Subcutaneous preadipocyte (primary cell): Measurements from ENCODE around the gene FAM222B. TPM values are rescaled to one million over a fixed set of nuclear protein-coding genes. Genes with fewer than 3 reads are reported as not detected.

ENCODE experiments used
- small RNA-seq: library from RNA; depleted of rRNA; stranded (forward); fragments of <200 nt; gene quantifications from one replicate; pipeline ENCODE3, GENCODE V24; 2012
- total RNA-seq: library from RNA; depleted of rRNA; stranded (reverse); fragments of >200 nt; gene quantifications from 2 replicates; pipeline ENCODE4 v1.2.3, GENCODE V29; 2012

The FAM222B gene, protein sequence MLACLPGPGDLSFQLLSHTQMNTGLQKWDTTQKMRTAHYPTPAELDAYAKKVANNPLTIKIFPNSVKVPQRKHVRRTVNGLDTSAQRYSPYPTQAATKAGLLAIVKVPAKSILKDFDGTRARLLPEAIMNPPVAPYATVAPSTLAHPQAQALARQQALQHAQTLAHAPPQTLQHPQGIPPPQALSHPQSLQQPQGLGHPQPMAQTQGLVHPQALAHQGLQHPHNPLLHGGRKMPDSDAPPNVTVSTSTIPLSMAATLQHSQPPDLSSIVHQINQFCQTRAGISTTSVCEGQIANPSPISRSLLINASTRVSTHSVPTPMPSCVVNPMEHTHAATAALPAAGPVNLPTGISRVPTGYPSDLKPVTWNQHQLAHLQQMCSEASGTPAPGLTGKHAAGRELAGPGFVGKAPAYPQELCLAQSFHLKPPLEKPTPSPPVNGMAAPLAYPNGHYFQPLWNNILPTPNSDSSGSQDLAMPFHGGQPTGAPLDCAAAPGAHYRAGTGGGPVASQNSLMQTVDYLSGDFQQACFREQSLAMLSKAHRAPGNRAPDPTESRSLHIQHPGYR
- 3.7 and 5.7 TPM in 2 replicates for total RNA-seq

DNA sequence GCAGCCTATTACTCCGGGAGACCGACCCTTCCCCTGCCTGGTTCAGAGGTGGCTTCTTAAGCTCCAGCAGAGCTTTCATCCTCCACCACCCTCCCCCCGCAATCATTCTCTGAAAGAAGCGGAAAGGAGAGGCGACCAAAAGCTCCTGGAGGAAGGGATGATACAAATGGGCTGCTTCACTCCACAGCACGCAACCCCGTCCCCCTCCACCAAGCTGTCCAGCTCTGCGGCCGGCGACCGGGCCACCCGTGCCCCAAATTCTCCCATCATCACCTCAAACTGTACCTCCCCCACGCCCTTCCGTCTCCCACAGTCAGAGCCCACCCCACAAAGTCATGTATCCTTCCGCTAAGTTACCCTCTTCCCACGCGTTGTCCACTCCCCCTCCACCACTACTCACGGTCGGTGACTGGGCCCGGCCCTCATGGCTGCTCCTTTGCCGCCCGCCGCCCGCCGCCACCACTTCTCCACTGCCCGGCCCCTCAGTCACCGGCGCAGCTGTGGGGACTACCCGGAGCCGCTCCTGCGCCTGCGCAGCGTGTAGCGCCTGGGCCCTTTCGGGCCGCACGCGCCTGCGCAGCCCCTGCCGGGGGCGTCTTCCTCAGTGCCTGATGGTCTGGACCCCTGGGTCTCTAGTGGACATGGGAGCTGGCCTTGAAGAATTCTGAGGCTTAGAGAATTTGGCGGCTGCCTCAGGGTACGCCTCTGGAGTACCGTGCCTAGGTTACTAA is at the start of gene FAM222B:
Gene FAM222B, minus strand, starts transcription at position 509 of the 731 bp plus-strand sequence. CDS start 76,123 bp downstream, outside the sequence.

DNA sequence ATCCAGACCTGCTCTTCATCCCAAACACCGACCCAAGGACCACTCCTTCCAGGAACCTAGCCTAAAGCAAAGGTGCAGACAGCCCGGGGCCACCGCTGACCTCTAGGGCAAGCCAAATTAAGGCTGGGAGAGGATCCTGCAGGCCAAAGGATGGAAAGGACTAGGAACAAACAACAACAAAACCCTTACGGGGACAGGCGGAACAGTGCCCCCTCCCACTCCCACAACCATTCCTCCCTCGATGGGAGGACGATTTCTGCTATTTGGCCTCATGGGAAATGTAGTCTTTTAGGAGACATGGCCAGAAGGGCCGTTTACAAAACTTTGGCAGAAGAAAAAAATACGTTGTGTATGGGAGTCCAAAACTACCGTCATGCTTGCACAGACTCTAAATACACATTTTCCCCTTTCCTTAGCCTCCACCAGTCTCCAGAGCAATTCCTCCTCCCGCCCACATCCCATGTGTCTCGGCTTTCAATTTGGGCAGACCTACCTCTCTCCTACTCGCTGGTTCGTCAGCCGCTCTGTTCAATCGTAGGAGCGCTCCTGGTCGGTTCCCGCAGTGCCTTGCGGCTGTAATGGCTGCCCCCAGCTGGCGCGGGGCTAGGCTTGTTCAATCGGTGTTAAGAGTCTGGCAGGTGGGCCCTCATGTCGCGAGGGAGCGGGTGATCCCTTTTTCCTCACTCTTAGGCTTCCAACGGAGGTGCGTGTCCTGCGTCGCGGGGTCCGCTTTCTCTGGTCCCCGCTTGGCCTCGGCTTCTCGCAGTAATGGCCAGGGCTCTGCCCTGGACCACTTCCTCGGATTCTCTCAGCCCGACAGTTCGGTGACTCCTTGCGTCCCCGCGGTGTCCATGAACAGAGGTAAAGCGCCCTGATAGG is 12.1 kb upstream of the FAM222B start, which contains the start of gene ERAL1:
Gene ERAL1, plus strand, starts transcription at position 560 of the 879 bp plus-strand sequence. Its CDS starts 19 bp downstream, at position 579.

DNA sequence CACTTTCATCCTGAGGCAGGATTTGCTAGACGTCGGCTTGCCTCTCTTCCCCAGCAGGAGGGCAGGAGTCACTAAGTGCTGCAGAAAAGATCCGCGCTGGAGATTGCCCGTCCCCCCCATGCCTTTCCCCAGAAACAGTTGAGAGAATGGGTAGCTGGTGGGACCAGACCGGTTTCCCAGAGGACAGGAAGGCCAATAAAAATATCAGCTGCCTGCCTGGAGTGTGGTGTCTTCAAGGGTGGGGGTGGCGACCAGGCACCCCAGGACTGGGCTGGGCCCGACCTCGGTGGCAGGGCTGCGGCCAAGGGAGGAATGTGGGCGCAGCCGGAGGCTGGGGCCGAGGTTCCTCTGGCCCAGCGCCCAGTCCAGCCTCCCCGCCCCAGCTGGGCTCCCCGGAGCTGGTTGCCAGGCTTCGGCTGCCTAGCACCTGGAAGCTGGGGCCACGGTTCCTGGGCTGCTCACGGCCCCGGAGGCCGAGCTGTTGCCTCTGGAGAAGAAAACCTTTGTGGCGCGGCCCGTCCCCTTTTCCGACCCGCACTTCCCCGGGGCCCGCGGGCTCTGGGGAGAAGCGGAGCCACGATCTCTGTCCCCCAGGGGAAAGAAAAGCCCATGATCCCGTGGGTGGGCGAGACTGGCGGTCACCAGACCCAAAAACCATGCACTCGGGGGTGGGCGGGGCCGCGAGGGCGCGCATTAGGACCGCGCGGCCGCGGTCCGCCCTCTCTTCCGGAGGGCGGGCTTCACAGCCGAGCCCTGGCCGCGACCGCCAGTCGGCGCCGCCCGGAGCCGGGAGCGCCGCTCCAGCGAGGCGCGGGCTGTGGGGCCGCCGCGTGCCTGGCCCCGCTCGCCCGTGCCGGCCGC is 99.1 kb downstream of the FAM222B start, which contains the start of gene TRAF4:
Gene TRAF4, plus strand, starts transcription at position 769 of the 861 bp plus-strand sequence. CDS start 102 bp downstream, outside the sequence.

DNA sequence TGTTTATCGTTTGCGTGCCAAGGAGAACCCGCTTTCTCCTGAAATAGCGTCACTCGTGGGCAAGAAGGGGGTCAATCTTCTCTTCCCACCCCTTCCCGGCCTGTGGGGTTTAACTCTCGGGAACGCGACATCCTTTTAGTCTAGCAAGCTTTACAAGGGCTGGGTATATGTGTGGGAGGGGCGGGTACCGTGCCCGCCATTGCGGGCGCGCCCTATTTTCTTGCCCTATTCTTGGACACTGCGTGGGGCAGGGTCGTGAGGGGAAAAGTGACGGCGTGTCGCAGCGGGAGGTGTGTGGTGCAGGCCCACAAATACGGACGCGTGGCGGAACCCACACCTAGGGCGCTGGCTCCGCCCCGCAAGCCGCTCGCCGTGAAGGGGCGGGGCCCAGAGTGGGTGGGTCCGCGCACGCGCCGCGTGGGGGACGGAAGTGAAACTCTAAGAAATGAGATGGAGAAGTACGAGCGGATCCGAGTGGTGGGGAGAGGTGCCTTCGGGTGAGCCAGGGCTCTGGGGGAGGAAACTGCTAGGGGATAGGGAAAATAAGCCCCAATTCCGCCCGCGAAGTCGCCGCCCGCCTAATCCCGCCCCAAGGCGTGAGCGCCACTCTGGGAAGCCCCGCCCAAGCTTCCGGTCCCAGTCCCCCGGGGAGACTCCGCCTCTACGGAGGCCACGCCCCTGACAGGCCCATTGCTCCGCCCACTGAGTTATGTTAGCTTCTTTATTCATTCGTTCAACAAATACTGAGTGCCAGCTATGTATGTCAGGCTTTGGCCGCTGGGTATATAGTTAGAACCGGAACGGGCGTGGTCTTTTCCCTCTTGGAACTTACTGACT is 114.0 kb downstream of the FAM222B start, which contains the start of gene NEK8:
Gene NEK8, plus strand, starts transcription at position 425 of the 837 bp plus-strand sequence. Its CDS starts 26 bp downstream, at position 451.

DNA sequence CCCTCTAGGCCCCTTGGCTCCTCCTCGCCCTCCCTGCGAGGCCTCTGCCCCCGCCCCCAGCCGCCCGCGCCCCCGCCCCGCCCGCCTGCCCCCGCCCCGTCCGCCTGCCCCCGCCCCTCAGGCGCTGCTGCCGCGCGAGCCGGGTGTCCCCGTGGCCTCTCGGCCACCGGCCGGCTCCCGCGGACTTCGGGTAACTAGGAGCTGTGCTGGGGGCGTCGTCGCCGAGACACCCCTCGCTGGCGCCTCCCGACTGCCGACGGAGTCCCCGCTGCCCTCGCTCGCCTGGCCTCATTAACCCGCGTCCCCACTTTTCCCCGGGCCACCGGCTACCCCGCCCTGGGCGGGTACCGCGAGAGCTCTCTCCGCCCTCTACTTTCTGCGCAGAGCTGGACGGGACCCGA is 116.4 kb downstream of the FAM222B start, which contains the start of gene TLCD1:
Gene TLCD1, minus strand, starts transcription at position 8 of the 401 bp plus-strand sequence. CDS start 136 bp downstream, outside the sequence.

DNA sequence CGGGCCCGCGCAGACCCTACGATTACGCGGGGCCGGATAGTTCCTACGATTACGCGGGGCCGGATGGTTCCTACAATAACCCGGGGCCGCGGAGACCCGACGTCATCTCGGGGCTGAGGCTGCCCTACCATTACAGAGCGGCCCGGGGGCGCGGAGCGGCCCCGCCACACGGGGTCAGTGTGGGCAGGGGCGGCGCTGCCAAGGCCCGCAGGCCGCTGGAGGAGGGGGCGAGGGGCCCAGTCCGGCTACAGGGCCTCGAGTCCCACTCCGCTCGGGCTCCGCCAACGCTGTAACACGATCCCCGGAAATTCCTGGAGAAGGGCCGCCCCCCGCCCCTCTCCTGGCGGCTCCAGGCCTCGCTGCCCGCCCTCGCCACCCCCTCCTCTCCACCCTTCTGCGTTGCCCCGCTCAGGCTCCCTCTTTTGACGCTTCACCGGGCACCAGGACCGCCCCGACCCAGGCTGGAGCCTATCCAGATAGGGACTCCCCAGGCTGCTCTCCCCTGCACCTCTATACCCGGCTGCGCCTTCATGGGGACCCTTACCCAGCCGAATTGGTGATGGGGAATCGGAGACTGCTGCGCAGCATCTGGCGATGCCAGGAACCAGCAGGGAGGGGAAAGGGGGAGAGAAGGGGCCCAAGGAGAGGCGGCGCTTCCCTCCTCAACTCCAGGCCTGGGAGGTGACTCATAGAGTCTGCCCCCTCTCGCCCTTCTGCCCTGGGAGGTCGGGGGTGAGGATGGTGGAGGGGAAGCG is 124.8 kb downstream of the FAM222B start, which contains the start of gene RAB34:
Gene RAB34, minus strand, starts transcription at position 291 of the 755 bp plus-strand sequence. CDS start 602 bp downstream, outside the sequence.

DNA sequence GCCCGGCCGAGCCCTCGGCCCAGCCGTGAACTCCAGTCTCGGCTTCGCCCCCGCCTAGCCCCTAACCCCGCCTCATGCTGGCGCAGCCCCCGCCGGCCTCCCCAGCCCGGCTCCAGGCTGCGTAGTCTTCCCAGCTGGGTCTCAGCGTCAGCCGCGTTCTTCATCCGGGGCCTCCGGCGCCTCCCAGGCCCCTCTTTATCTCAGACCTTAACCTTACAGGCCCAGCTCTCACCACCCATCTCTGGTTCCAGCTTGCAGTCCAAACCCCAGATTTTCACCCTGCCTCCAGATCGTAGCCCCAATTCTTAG is 130.9 kb downstream of the FAM222B start, which contains the start of gene PROCA1:
Gene PROCA1, minus strand, starts transcription at position 166 of the 309 bp plus-strand sequence. CDS start 228 bp downstream, outside the sequence.

Small RNA genes within 50 kb of the gene (small RNA-seq; reads per million reads assigned to genes)
- gene RF00019 (not detected), gene SNORD42A (not detected), gene SNORD42B (0.71 reads per million, percentile 44 among the genes with 10 or more reads in this experiment), gene SNORD4A (not detected), gene SNORD4B (not detected)

Other genes starting within 250 kb of the FAM222B start
- gene SPAG5, start 243.8 kb downstream of the FAM222B start, total RNA-seq = 32.3 and 47.3 TPM in 2 replicates
- 5.1 and 9.6 TPM in 2 replicates for gene RSKR, start 228.6 kb downstream of the FAM222B start, total RNA-seq
- gene BLTP2, start 197.6 kb downstream of the FAM222B start, total RNA-seq = 135 and 175 TPM in 2 replicates
- 24.2 and 37.1 TPM in 2 replicates for gene SDF2, start 180.9 kb downstream of the FAM222B start, total RNA-seq
- 43.4 and 44.8 TPM in 2 replicates for gene SUPT6H, start 180.6 kb downstream of the FAM222B start, total RNA-seq
- gene PROCA1, start 130.9 kb downstream of the FAM222B start, total RNA-seq = 1.4 and 1.8 TPM in 2 replicates
- gene RAB34, start 124.9 kb downstream of the FAM222B start, total RNA-seq = 142 and 146 TPM in 2 replicates
- 406 and 856 TPM in 2 replicates for gene RPL23A, start 122.8 kb downstream of the FAM222B start, total RNA-seq
- 3.1 and 4.0 TPM in 2 replicates for gene TLCD1, start 116.6 kb downstream of the FAM222B start, total RNA-seq
- 1.8 and 2.9 TPM in 2 replicates for gene NEK8, start 114.0 kb downstream of the FAM222B start, total RNA-seq
- gene TRAF4, start 98.8 kb downstream of the FAM222B start, total RNA-seq = 19.5 and 27.8 TPM in 2 replicates
- gene ERAL1, start 12.2 kb upstream of the FAM222B start, total RNA-seq = 25.4 and 30.1 TPM in 2 replicates
- gene FLOT2, start 54.9 kb upstream of the FAM222B start, total RNA-seq = 32.1 and 36.7 TPM in 2 replicates
- gene DHRS13, start 60.3 kb upstream of the FAM222B start, total RNA-seq = 4.8 and 5.5 TPM in 2 replicates
- gene PHF12, start 108.7 kb upstream of the FAM222B start, total RNA-seq = 16.2 and 22.1 TPM in 2 replicates
- gene SEZ6, start 163.2 kb upstream of the FAM222B start, total RNA-seq = not detected in 2 replicates
- gene PIPOX, start 200.4 kb upstream of the FAM222B start, total RNA-seq = 1.4 and 1.5 TPM in 2 replicates